ENCODE data around the gene GOLGB1.

Gene GOLGB1

DNA sequence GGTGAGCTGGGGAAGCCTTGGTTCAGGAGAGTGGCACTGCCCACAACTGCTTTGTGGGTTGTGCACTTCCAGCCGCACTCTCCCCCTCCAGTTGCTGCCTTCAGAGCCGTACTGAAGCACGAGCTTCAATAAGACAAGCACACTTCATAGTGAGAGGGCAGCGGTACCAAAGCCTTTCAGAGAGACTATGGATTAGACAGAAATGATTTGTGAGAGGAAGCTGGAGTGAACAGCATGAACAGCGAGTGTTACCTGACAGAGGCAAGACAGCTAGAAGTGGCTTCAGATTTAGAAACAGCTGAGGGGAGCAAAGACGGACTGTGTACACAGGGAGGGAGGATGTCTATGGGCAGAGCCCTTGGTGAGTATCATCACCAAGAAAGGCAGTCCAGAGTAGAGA is 119.9 kb downstream of the GOLGB1 start:
- no peak for DNase-seq (ENCODE audit: low read depth)

- DNase-seq (ENCODE audit: low read depth): no peak
Observed at GRCh38 chr3:121627622-121628021, 121.9 kb downstream of the GOLGB1 start.

DNA sequence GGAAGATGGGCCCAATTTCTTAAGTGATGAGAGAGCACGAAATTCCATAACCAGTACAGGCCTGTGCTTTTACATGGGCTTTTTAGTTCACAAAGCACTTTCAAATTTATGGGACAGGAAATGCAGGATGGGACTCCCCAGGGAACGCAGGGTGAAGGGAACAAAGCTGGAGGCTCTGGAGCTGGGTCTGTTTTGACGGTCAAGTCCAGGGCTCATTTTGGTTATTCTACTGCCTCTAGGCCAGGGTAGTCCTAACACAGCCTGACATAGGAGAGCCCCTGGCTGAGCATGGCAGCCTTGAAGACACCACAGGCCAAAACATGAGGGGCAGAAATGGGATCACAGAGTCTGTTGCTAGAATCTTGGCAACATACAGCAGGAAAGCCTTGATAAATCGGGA is 122.3 kb downstream of the GOLGB1 start:
- DNase-seq (ENCODE audit: low read depth): no peak

DNA sequence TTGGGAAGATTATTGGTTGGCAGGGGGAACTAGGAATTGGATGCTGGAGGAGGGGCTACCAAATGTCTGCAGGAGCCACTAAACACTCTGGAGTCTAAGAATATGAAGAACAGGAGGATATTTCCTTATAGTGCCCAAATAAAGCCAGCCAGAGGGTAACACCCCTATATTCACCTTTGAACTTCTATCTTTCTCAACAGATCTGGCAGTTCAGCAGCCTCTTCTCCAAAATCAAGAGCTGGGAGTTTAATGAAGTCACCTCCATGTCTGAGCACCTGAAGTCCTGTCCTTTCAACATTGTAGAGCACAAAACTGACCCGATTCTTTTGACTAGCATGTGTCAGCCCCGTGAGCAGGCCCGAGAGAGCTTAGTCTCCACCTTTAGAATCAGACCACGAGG is 123.0 kb downstream of the GOLGB1 start:
- DNase-seq (ENCODE audit: low read depth): no peak

GRCh38 chr3:121624147-121624899 is 125.2 kb downstream of the GOLGB1 start:
- DNase-seq (ENCODE audit: low read depth): no peak

DNA sequence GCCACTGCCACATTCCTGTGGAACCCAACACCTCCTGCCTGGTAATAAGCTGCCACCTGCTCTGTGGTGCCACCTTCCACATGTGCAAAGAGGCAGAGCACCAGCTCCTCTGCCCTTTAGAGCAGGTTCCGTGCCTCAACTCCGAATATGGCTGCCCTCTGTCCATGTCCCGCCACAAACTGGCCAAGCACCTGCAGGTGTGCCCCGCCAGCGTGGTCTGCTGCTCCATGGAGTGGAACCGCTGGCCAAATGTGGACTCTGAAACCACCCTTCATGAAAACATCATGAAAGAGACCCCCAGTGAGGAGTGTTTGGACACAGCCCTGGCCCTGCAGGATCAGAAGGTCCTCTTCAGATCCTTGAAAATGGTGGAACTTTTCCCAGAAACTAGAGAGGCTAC is 128.1 kb downstream of the GOLGB1 start:
- DNase-seq (ENCODE audit: low read depth): no peak

GRCh38 chr3:121619691-121620090 is 129.8 kb downstream of the GOLGB1 start:
- DNase-seq (ENCODE audit: low read depth): no peak
